Stimulated activated CD4-positive, alpha-beta T cell treated with anti-CD3 and anti-CD28 coated beads, Interleukin-1b, Interleukin-23, amount 100 ng/mL, for 48 hours (primary cell): Measurements from ENCODE around the gene RNF130.

Source experiments
- DNase-seq: peaks from one replicate; pipeline ENCODE4 v3.0.0-alpha.2; 2020

The RNF130 gene

DNA sequence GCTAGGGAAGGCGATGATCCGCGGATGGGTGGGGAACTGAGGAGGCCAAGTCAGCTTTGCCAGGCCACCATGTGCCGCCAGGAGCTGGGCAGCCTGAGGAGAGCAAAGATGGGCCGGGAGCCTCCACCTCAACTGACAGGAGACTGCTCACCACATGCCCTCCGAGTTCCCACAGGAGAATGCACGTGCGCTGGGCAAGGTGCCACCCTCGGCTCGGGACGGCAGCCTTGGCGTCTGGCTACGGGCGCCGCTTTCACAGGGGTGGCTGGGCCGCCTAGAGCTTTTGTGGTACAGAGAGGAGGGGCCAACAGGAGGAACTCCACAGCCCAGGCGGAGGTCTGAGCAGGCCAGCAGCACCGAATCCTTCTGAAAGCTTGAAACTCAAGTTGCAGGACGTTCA is 158.6 kb downstream of the RNF130 start:
- DNase-seq: no peak

DNA sequence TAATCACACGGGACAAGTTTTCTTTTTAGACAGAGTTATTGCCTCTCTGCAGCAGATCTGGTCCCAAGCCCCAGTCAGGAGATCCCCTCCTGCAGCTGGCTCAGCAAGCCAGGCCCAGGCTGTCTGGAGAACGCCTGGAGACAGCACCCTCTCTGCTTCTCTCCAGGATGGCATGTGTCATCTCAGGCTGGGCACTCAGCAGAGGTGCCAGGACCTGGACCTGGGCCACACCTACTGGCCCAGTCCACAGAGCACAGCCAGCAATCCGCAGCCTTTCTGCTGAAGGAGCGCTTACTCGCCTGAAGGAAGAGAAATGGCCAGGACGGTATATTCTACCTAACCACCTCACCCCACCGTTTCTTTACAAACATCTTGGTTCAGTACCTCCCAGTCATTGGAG is 159.2 kb downstream of the RNF130 start:
- DNase-seq: no peak

DNA sequence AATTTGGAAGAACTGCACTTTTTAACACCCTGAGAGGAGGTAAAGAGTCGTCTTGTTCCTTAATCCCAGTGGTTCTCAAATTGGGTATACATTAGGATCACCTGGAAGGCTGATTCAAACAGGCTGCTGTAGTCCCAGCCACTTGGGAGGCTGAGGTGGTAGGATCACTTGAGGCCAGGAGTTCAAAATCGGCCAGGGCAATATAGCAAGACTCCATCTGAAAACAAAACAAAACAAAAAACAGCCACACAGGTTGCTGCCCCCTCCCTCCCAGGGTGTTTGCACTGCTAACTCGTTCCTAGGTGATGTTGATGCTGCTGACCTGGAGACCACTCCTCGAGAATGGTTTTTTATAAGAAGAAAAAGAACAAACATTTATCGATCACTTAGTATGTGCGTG is 162.3 kb downstream of the RNF130 start:
- DNase-seq: no peak

DNA sequence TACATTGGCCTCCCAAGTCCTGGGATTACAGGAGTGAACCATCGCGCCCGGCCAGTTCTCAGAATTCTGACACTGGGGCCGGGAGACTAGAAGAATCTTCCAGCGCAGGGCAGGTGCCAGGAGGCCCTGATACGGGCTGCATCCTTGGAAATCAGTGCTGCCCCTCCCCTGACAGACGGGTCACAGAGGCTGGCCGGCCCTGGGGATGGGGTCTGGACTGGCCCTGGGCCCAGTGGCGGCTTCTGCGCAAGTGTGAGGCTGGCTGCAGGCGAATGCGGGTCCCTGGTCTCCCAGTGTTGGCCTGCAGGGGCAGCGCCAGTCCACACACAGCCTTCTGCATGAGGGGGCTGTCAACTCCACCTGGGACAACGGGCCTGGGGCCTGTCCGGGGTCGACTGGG is 163.0 kb downstream of the RNF130 start:
- no peak for DNase-seq

DNA sequence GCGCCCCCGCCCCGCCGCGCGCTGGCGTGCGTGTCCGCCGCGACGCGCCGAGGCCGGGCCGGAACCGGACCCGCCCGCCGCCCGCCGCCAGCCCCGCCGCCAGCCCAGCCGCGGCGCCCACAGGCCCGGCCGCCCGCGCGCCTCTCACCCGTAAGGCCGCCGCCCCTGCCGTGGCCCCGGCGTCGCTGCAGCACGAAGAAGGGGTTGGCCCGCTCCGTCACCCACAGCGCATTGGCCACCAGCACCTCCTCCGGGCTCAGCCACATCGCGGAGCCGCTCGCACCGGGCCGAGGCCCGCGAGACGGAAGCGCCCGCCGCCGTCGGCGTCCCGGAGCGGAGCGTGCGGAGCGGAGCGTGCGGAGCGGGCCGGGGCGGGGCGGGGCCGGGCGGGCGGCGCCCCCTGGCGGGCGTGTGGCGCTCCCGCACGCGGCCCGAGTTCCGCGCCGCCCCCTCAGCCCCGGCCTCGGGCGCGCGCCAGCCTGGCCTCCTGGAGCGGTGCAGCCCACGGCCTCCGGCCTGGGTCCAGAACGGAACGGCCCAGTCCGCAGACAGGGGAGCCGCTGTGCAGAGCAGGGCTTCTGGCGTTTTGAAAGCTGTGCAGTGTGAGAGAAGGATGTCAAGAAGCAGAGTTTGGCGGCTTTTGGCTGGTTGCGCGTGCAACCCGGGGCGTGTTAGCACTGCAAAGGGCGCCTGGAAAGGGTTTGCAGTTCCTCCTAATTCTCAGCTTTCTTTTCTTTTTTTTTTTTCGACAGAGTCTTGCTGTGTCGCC is 163.8 kb downstream of the RNF130 start, which contains the start of gene TBC1D9B:
Gene TBC1D9B (minus strand): TSS at position 342 of the 769 bp plus-strand sequence. CDS start 76 bp downstream, at position 266.
- DNase-seq: peak; percentile 48

DNA sequence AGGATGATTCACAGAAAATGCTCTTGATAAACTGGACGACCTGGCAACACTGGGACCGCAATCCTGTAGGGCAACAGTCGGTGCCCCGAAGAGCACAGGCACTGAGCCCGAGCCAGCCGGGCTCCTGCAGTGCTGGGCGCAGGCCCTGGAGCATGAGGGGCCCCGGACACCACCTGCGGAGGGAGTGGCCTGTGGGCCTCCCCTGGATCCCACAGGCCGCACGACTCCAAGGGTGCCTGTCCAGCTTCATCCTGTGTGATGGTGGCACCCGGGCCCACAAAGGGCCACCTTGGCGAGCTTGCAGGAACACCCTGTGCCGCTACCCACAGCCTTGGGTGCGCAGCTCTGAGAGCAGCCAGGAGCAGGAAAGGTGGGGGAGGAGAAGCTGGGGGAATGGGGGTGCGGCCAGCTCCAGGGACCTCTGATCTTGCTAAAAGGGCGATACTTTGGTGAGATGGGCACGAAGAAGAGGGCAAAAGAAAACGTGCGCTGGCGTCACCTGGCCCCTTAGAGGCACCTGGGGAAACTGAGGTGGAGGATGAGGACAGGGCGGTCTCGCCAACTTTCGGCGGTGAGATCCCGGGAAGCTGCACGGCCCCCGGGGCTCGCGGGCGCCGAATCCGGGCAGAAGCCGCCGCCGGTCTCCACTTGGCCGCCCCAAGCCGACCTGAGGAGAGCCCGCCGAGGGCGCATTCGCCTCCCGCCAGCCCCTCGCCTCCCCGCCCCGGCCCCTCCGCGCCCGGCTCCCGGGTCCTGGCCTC is 164.6 kb downstream of the RNF130 start:
- peak; percentile 16 for DNase-seq

DNA sequence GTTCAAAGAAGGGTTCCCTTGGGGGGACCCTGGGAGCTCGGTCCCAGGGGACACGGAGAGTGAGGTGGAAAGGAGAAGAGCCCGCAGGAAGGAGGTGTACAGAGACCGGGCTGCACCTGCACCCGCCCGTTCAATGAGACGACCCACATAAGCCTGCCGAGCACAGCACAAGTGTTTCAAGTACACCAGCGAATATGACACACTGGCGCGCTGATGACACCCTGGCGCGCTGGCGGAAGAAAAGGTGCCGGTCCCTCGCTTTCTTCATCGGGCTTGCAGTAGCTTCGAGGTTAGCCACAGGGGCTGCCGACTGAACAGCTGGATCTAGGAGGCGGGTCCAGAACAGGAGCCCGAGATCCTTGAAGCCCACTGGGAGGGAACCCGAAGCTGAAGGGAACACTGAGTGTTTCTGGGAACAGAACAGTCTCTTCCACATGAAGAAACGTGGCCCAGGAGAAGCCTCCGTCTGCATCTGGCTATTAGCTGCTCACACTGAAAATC is 165.2 kb downstream of the RNF130 start:
- DNase-seq: no peak

DNA sequence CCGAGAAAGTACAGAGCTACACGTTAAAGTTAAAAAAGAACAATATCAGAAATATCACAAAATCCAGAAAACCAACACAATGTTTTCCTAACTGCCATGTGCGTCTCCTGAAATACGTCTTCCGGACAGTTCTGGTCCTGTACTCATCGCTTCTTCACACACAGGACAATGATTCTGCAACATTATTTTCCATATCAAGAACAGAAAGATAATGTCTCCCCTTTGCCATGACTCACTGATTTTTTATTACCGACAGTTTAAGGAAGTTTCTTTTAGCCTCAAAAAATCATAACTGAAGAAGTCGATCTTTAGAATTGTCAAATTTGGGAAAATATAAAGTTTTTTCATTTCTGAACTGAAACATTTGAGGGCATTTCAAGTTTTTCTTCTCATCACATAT is 166.4 kb downstream of the RNF130 start:
- no peak for DNase-seq
